NCI-H1105 (cell line): ENCODE results near the gene SLC38A10.

Experiments
- DNase-seq: peaks from one replicate; lab custom pipeline; 2025; lab: John Stamatoyannopoulos, UW

The SLC38A10 gene

GRCh38 chr17:81254955-81255717, 40.0 kb downstream of the SLC38A10 start:
- DNase-seq, result no peak

- DNase-seq, result no peak
Observed at GRCh38 chr17:81253358-81254131, 41.6 kb downstream of the SLC38A10 start.

- no peak for DNase-seq
Observed at GRCh38 chr17:81252987-81253329, 42.1 kb downstream of the SLC38A10 start.

- DNase-seq, result no peak
Observed at GRCh38 chr17:81252326-81252986, 42.7 kb downstream of the SLC38A10 start.

GRCh38 chr17:81251709-81252301, 43.3 kb downstream of the SLC38A10 start:
- DNase-seq, result no peak

- DNase-seq, result peak; percentile 95
Observed at GRCh38 chr17:81251094-81251708, 43.9 kb downstream of the SLC38A10 start.

- DNase-seq, result peak; percentile 62
Observed at GRCh38 chr17:81250286-81251093, 44.6 kb downstream of the SLC38A10 start.

- DNase-seq, result no peak
Observed at GRCh38 chr17:81249223-81250040, 45.7 kb downstream of the SLC38A10 start.

GRCh38 chr17:81248649-81249048, 46.5 kb downstream of the SLC38A10 start:
- no peak for DNase-seq

- DNase-seq, result no peak
Observed at GRCh38 chr17:81247339-81247990, 47.6 kb downstream of the SLC38A10 start.

GRCh38 chr17:81246679-81247338, 48.3 kb downstream of the SLC38A10 start:
- no peak for DNase-seq

- DNase-seq, result no peak
Observed at GRCh38 chr17:81246343-81246670, 48.8 kb downstream of the SLC38A10 start.

- no peak for DNase-seq
Observed at GRCh38 chr17:81245665-81246342, 49.3 kb downstream of the SLC38A10 start.

GRCh38 chr17:81245024-81245664, 50.0 kb downstream of the SLC38A10 start:
- DNase-seq, result no peak

- DNase-seq, result no peak
Observed at GRCh38 chr17:81244358-81245023, 50.6 kb downstream of the SLC38A10 start.

GRCh38 chr17:81243333-81243664, 51.8 kb downstream of the SLC38A10 start:
- no peak for DNase-seq

- DNase-seq, result no peak
Observed at GRCh38 chr17:81242421-81243332, 52.4 kb downstream of the SLC38A10 start.
